CD4-positive, alpha-beta T cell (primary cell): ENCODE measurements around the gene SLC26A4. TPM values are rescaled to one million over a fixed set of nuclear protein-coding genes. Genes with fewer than 3 reads are reported as not detected.

Experiments
- ATAC-seq: fragments of 200-7000 bp; cut with Tn5 transposase; one replicate; pipeline ENCODE4 v1.10.0; 2022; ENCODE audit warnings: mild to moderate bottlenecking; ENCODE audit not compliant: poor library complexity
- CTCF ChIA-PET: fragments of 350-600 bp; sonication (Branson Sonifier 250); formaldehyde crosslinking; loops from one replicate; lab custom pipeline; 2021; ENCODE audit warnings: antibody characterized with exemption, inconsistent platforms; lab: Charles Lee
- POLR2A ChIA-PET: fragments of 350-600 bp; sonication (Branson Sonifier 250); formaldehyde crosslinking; loops from one replicate; lab custom pipeline; 2021; ENCODE audit warnings: antibody characterized with exemption, inconsistent platforms; lab: Charles Lee
- DNase-seq, 14 experiments: peaks; one replicate each; pipeline ENCODE4 v3.0.0-alpha.2; 2013 to 2020; ENCODE audit warnings: mixed read lengths in 2 of 14
- H3K27ac ChIP-seq, 2 donors: one replicate each; pipeline versions ENCODE4 v1.5.1 to v1.7.0; 2013; ENCODE audit warnings: low read length in 2 of 2, low read depth in 1 of 2, mild to moderate bottlenecking in 1 of 2
- H3K27me3 ChIP-seq, 2 experiments: 1 replicate in 1 of 2; 2 replicates in 1 of 2; pipeline versions ENCODE4 v1.6.1 to v1.7.0; 2013; ENCODE audit warnings: low read length in 2 of 2, control low read depth in 1 of 2, mild to moderate bottlenecking in 1 of 2, moderate library complexity in 1 of 2; ENCODE audit not compliant: insufficient read depth in 2 of 2, control insufficient read depth in 1 of 2
- H3K36me3 ChIP-seq: one replicate; pipeline ENCODE4 v1.6.1; 2013; ENCODE audit warnings: low read length, control low read depth; ENCODE audit not compliant: insufficient read depth
- H3K4me1 ChIP-seq: one replicate; pipeline ENCODE4 v1.6.1; 2013; ENCODE audit warnings: low read length, control low read depth; ENCODE audit not compliant: insufficient read depth
- H3K4me3 ChIP-seq: one replicate; pipeline ENCODE4 v1.5.1; 2013; ENCODE audit warnings: mild to moderate bottlenecking, low read length, moderate library complexity
- H3K9me3 ChIP-seq, 2 experiments: 1 replicate in 1 of 2; 2 replicates in 1 of 2; pipeline versions ENCODE4 v1.6.1 to v1.7.0; 2013; ENCODE audit warnings: low read length in 2 of 2, mild to moderate bottlenecking in 2 of 2, control low read depth in 1 of 2, moderate library complexity in 1 of 2; ENCODE audit not compliant: control insufficient read depth in 1 of 2, insufficient read depth in 1 of 2
- H3K27ac Mint-ChIP-seq: one replicate; pipeline ENCODE4 v1.8.0; 2020; ENCODE audit warnings: mixed read lengths
- H3K27me3 Mint-ChIP-seq: one replicate; pipeline ENCODE4 v1.8.0; 2021; ENCODE audit warnings: mixed read lengths
- H3K36me3 Mint-ChIP-seq: one replicate; pipeline ENCODE4 v1.8.0; 2021; ENCODE audit warnings: low read depth, mixed read lengths
- H3K4me1 Mint-ChIP-seq: one replicate; pipeline ENCODE4 v1.8.0; 2021; ENCODE audit warnings: low read depth, mixed read lengths
- H3K4me3 Mint-ChIP-seq: one replicate; pipeline ENCODE4 v1.8.0; 2020; ENCODE audit warnings: mild to moderate bottlenecking, mixed read lengths
- H3K9me3 Mint-ChIP-seq: one replicate; pipeline ENCODE4 v1.8.0; 2020; ENCODE audit warnings: mixed read lengths
- intact Hi-C, 2 experiments: fragments of 100-400 bp; cut with DNase I in 1 of 2; cut with micrococcal nuclease in 1 of 2; formaldehyde crosslinking; loops; one replicate each; pipeline versions ENCODE4 v1.15.1 to v1.9.0; 2023 to 2025; cut with DNase I, micrococcal nuclease
- total RNA-seq, 174 experiments: library from RNA in 2 of 174; stranded (reverse) in 2 of 174; gene quantifications; one replicate each; pipeline ENCODE4 v1.2.3 and lab custom pipeline; 2021 to 2026
- TF ChIP-seq, protein P1 (sequence below): fragments of 200-600 bp; IDR thresholded peaks from one replicate; pipeline ENCODE4 v1.8.0; 2022; ENCODE audit warnings: antibody characterized with exemption, mild to moderate bottlenecking

The SLC26A4 gene
- total RNA-seq, 2 experiments from 2014 or later, result not detected

DNA sequence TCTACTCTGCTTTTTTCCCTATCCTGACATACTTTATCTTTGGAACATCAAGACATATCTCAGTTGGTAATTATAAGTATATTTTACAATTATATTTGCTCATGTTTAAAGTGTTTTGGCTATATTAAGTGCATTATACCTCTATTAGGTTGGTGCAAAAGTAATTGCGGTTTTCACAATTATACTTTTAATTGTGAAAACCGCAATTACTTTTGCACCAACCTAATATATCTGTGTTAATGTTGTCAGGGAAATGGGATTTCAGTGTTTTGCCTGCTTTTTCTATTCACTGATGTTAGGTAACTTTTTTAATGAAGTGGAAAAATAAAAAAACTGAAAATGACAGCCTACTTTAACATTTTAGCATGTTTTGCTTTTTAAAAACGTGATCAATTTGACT, 11.6 kb downstream of the SLC26A4 start:
- H3K27ac Mint-ChIP-seq, result no peak overlapping the region
- Histone ChIP-seq H3K4me1 (no peaks in the 10 kb centered on the region), H3K9me3 (no peaks in the 10 kb centered on the region), H3K4me3 (no peak overlapping the region), H3K27me3 (peaks cover 1 to 7% of the 10 kb centered on the region in 2 experiments), H3K36me3 (no peaks in the 10 kb centered on the region), H3K27ac (no peak overlapping the region)
- peaks cover 20% of the 10 kb centered on the region for H3K27me3 Mint-ChIP-seq
- H3K36me3 Mint-ChIP-seq, result no peaks in the 10 kb centered on the region
- DNase-seq (no peak), ATAC-seq (no peak)
- peaks cover 3% of the 10 kb centered on the region for H3K4me1 Mint-ChIP-seq
- H3K4me3 Mint-ChIP-seq, result no peak overlapping the region
- H3K9me3 Mint-ChIP-seq, result no peaks in the 10 kb centered on the region
- TF ChIP-seq, protein P1, sequence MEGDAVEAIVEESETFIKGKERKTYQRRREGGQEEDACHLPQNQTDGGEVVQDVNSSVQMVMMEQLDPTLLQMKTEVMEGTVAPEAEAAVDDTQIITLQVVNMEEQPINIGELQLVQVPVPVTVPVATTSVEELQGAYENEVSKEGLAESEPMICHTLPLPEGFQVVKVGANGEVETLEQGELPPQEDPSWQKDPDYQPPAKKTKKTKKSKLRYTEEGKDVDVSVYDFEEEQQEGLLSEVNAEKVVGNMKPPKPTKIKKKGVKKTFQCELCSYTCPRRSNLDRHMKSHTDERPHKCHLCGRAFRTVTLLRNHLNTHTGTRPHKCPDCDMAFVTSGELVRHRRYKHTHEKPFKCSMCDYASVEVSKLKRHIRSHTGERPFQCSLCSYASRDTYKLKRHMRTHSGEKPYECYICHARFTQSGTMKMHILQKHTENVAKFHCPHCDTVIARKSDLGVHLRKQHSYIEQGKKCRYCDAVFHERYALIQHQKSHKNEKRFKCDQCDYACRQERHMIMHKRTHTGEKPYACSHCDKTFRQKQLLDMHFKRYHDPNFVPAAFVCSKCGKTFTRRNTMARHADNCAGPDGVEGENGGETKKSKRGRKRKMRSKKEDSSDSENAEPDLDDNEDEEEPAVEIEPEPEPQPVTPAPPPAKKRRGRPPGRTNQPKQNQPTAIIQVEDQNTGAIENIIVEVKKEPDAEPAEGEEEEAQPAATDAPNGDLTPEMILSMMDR, result no peak
- intact Hi-C loops, result no loop called here
- ChIA-PET POLR2A (no interaction called here), CTCF (no interaction called here)

DNA sequence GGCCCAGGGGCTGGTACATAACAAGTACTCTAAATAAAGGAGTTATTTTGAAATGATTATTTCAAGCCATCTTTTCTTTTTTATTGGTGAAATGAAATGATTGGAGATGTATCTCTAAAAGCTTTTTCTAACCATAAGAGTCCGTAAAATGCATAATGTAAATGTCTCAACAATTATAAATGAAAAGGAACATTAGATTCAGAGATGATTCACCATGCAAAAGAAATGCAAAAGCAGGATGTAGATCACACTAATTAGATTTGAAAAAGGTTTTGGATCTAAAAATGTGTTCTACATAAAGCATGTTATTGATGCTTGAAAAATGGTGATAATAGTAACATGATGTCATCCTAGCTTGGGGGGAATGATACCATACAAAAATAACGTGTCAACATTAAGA, 15.6 kb downstream of the SLC26A4 start:
- H3K4me1 ChIP-seq, result peaks cover 8% of the 10 kb centered on the region
- Mint-ChIP-seq H3K36me3 (no peaks in the 10 kb centered on the region), H3K4me3 (no peak overlapping the region), H3K9me3 (no peaks in the 10 kb centered on the region), H3K27ac (no peak overlapping the region), H3K4me1 (peaks cover 17% of the 10 kb centered on the region), H3K27me3 (peaks cover 9% of the 10 kb centered on the region)
- no peaks in the 10 kb centered on the region for H3K27me3 ChIP-seq
- DNase-seq (no peak), ATAC-seq (no peak)
- ChIA-PET POLR2A (interaction anchor here (0.9 kb wide), 1 partner anchor 36 kb away, joined by 4 read pairs; no protein-coding TSS in a partner anchor), CTCF (no interaction called here)
- intact Hi-C loops, result no loop called here
- no peaks in the 10 kb centered on the region for H3K36me3 ChIP-seq
- no peak overlapping the region for H3K27ac ChIP-seq
- TF ChIP-seq, protein P1, result no peak
- H3K4me3 ChIP-seq, result no peak overlapping the region
- H3K9me3 ChIP-seq, result no peaks in the 10 kb centered on the region

- ATAC-seq (no peak), DNase-seq (no peak)
- Histone ChIP-seq H3K27ac (no peak overlapping the region), H3K4me1 (peaks cover 8% of the 10 kb centered on the region), H3K9me3 (no peaks in the 10 kb centered on the region), H3K27me3 (no peaks in the 10 kb centered on the region), H3K36me3 (no peaks in the 10 kb centered on the region), H3K4me3 (no peak overlapping the region)
- H3K9me3 Mint-ChIP-seq, result no peaks in the 10 kb centered on the region
- ChIA-PET POLR2A (no interaction called here), CTCF (no interaction called here)
- intact Hi-C loops, result no loop called here
- no peak overlapping the region for H3K4me3 Mint-ChIP-seq
- peaks cover 3% of the 10 kb centered on the region for H3K27me3 Mint-ChIP-seq
- TF ChIP-seq, protein P1, result no peak
- peaks cover 17% of the 10 kb centered on the region for H3K4me1 Mint-ChIP-seq
- peak overlapping the region; percentile 67 for H3K27ac Mint-ChIP-seq
- no peaks in the 10 kb centered on the region for H3K36me3 Mint-ChIP-seq
Observed at GRCh38 chr7:107678110-107678753, 17.6 kb downstream of the SLC26A4 start.
